Measurements from ENCODE around the gene CTNS. TPM values are rescaled to one million over a fixed set of nuclear protein-coding genes. Genes with fewer than 3 reads are reported as not detected.

The CTNS gene
- total and polyA plus RNA-seq, 5 donors from 2014 or later: 10.0 to 11.5 (median 10.3) TPM

DNA sequence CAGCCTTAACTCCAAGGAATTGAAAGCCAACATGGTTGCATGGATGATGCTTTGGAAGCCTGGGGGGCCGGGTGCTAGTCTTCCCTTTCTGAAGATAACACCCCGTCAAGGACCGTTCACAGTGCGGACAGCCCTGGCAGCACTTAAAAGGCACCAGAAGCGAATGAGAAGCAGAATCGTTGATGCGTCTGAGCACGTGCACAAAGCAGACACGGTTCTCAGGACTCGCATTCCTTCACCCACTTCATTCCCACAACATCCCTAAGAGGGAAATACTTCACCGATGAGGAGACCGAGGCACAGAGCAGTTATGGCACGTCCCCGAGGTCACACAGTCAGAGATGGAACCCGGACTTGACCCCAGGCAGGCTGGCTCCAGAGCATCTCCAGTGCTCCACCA is 41.6 kb upstream of the CTNS start:
- Mint-ChIP-seq H3K9me3 (no peaks in the 10 kb centered on the region), H3K4me1 (no peaks in the 10 kb centered on the region), H3K27me3 (no peaks in the 10 kb centered on the region), H3K27ac (peak overlapping the region in 1 of 3 donors; percentile 74), H3K4me3 (no peak overlapping the region), H3K36me3 (peaks cover 6% of the 10 kb centered on the region)
- H3K27me3 ChIP-seq (ENCODE audit: control insufficient read depth, insufficient read depth, low read length): no peaks in the 10 kb centered on the region
- H3K4me3 ChIP-seq (ENCODE audit: low read depth, low read length): no peak overlapping the region
- H3K36me3 ChIP-seq (ENCODE audit: control insufficient read depth, insufficient read depth, low read length): peaks cover under 1% of the 10 kb centered on the region
- ATAC-seq (ENCODE audit: low read depth in 2 of 2) (no peak), DNase-seq (no peak)
- H3K4me1 ChIP-seq (ENCODE audit: control insufficient read depth, insufficient read depth, low read length, poor library complexity, severe bottlenecking): no peaks in the 10 kb centered on the region
- H3K27ac ChIP-seq (ENCODE audit: insufficient read depth, low read length, poor library complexity, severe bottlenecking): no peak overlapping the region
- H3K9me3 ChIP-seq (ENCODE audit: control insufficient read depth in 2 of 2, low read length in 2 of 2): no peaks in the 10 kb centered on the region

DNA sequence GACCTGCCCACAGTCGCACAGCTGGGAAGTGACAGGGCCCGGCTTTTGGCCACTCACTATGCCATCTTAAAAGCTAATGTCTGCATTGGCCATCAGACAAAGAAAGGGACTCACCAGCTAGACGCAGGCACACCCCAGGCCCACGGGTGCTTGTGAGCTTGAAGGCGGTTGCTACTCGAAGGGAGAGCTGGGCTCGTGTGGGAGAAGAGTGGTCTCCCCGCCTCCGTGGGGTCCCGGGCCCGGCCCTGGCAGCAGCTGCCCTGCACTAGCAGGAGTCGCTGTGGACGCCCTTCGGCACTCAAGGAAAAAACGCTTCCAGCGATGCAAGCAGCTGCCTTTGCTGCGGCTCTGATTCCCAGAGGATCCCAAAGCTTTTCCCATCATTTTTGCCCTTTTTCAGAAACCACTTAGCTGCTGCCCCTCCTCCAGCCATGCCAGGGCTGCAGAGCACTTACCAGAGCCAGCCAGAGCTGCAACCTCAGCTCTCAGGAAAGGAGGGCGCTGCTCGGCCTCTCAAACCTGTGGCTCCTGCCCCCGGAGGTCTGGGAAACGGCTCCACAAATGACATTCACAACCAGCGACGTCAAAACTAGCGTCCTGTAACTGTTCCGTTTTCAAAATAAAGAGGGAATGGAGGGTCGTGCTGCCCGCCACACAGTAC is 39.6 kb upstream of the CTNS start:
- Histone ChIP-seq H3K36me3 (ENCODE audit: control insufficient read depth, insufficient read depth, low read length) (no peaks in the 10 kb centered on the region), H3K27ac (ENCODE audit: insufficient read depth, low read length, poor library complexity, severe bottlenecking) (no peak overlapping the region), H3K4me1 (ENCODE audit: control insufficient read depth, insufficient read depth, low read length, poor library complexity, severe bottlenecking) (no peaks in the 10 kb centered on the region), H3K4me3 (ENCODE audit: low read depth, low read length) (no peak overlapping the region), H3K27me3 (ENCODE audit: control insufficient read depth, insufficient read depth, low read length) (no peaks in the 10 kb centered on the region), H3K9me3 (ENCODE audit: control insufficient read depth in 2 of 2, low read length in 2 of 2) (no peaks in the 10 kb centered on the region)
- Mint-ChIP-seq H3K27me3 (no peaks in the 10 kb centered on the region), H3K9me3 (no peaks in the 10 kb centered on the region), H3K4me1 (no peaks in the 10 kb centered on the region), H3K27ac (no peak overlapping the region), H3K4me3 (no peak overlapping the region), H3K36me3 (no peaks in the 10 kb centered on the region)
- no peak for DNase-seq
- no peak for ATAC-seq (ENCODE audit: low read depth in 2 of 2)

GRCh38 chr17:3598078-3598477 is 38.5 kb upstream of the CTNS start:
- Mint-ChIP-seq H3K27ac (no peak overlapping the region), H3K4me1 (no peaks in the 10 kb centered on the region), H3K4me3 (no peak overlapping the region), H3K36me3 (no peaks in the 10 kb centered on the region), H3K27me3 (no peaks in the 10 kb centered on the region), H3K9me3 (no peaks in the 10 kb centered on the region)
- no peaks in the 10 kb centered on the region for H3K9me3 ChIP-seq (ENCODE audit: control insufficient read depth in 2 of 2, low read length in 2 of 2)
- H3K4me1 ChIP-seq (ENCODE audit: control insufficient read depth, insufficient read depth, low read length, poor library complexity, severe bottlenecking): no peaks in the 10 kb centered on the region
- no peak for DNase-seq
- no peaks in the 10 kb centered on the region for H3K27me3 ChIP-seq (ENCODE audit: control insufficient read depth, insufficient read depth, low read length)
- H3K4me3 ChIP-seq (ENCODE audit: low read depth, low read length): no peak overlapping the region
- no peak for ATAC-seq (ENCODE audit: low read depth in 2 of 2)
- H3K36me3 ChIP-seq (ENCODE audit: control insufficient read depth, insufficient read depth, low read length): no peaks in the 10 kb centered on the region
- no peak overlapping the region for H3K27ac ChIP-seq (ENCODE audit: insufficient read depth, low read length, poor library complexity, severe bottlenecking)

- Histone ChIP-seq H3K27me3 (ENCODE audit: control insufficient read depth, insufficient read depth, low read length) (no peaks in the 10 kb centered on the region), H3K4me1 (ENCODE audit: control insufficient read depth, insufficient read depth, low read length, poor library complexity, severe bottlenecking) (no peaks in the 10 kb centered on the region), H3K9me3 (ENCODE audit: control insufficient read depth in 2 of 2, low read length in 2 of 2) (no peaks in the 10 kb centered on the region), H3K27ac (ENCODE audit: insufficient read depth, low read length, poor library complexity, severe bottlenecking) (no peak overlapping the region), H3K36me3 (ENCODE audit: control insufficient read depth, insufficient read depth, low read length) (no peaks in the 10 kb centered on the region), H3K4me3 (ENCODE audit: low read depth, low read length) (no peak overlapping the region)
- Mint-ChIP-seq H3K27ac (no peak overlapping the region), H3K4me1 (no peaks in the 10 kb centered on the region), H3K9me3 (no peaks in the 10 kb centered on the region), H3K4me3 (no peak overlapping the region), H3K27me3 (no peaks in the 10 kb centered on the region), H3K36me3 (no peaks in the 10 kb centered on the region)
- no peak for DNase-seq
- ATAC-seq (ENCODE audit: low read depth in 2 of 2): no peak
Measured at GRCh38 chr17:3600529-3601205, 35.9 kb upstream of the CTNS start.

DNA sequence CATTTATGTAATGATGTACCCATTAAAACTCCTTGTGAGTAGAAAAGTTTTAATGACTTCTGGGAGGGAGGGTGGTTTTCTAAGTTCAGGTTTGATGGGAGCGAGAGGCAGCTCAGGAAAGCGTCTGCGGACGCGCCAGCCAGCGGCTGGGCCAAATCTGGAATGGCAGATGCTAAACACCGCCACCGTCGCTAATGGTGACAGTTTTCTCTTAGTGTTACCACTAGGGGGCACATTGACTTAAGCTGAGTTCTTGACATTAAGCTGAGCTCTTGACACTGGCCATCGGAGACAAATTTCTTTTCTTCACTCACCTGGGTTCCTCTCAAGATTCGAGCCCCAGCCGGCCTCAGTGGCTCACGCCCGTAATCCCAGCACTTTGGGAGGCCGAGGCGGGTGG is 34.1 kb upstream of the CTNS start:
- H3K27ac Mint-ChIP-seq: no peak overlapping the region
- ATAC-seq (ENCODE audit: low read depth in 2 of 2) (no peak), DNase-seq (peak in 2 of 3 donors; percentile 6 to 58)

GRCh38 chr17:3603119-3603869 is 33.3 kb upstream of the CTNS start:
- Histone ChIP-seq H3K4me1 (ENCODE audit: control insufficient read depth, insufficient read depth, low read length, poor library complexity, severe bottlenecking) (no peaks in the 10 kb centered on the region), H3K9me3 (ENCODE audit: control insufficient read depth in 2 of 2, low read length in 2 of 2) (no peaks in the 10 kb centered on the region), H3K27ac (ENCODE audit: insufficient read depth, low read length, poor library complexity, severe bottlenecking) (no peak overlapping the region), H3K4me3 (ENCODE audit: low read depth, low read length) (no peak overlapping the region), H3K36me3 (ENCODE audit: control insufficient read depth, insufficient read depth, low read length) (peaks cover 5% of the 10 kb centered on the region), H3K27me3 (ENCODE audit: control insufficient read depth, insufficient read depth, low read length) (no peaks in the 10 kb centered on the region)
- Mint-ChIP-seq H3K9me3 (no peaks in the 10 kb centered on the region), H3K27me3 (no peaks in the 10 kb centered on the region), H3K36me3 (peaks cover 2% of the 10 kb centered on the region), H3K4me3 (no peak overlapping the region), H3K27ac (no peak overlapping the region), H3K4me1 (no peaks in the 10 kb centered on the region)
- peak in 1 of 3 donors; percentile 19 for DNase-seq
- peak in 1 of 2 donors; percentile 39 for ATAC-seq (ENCODE audit: low read depth in 2 of 2)

More for the DNA sequence above, 34.1 kb upstream of the CTNS start:
- H3K9me3 ChIP-seq (ENCODE audit: control insufficient read depth in 2 of 2, low read length in 2 of 2): no peaks in the 10 kb centered on the region
- no peaks in the 10 kb centered on the region for H3K4me1 ChIP-seq (ENCODE audit: control insufficient read depth, insufficient read depth, low read length, poor library complexity, severe bottlenecking)
- H3K27me3 ChIP-seq (ENCODE audit: control insufficient read depth, insufficient read depth, low read length): no peaks in the 10 kb centered on the region
- Mint-ChIP-seq H3K27me3 (no peaks in the 10 kb centered on the region), H3K36me3 (no peaks in the 10 kb centered on the region), H3K9me3 (no peaks in the 10 kb centered on the region), H3K4me1 (no peaks in the 10 kb centered on the region), H3K4me3 (no peak overlapping the region)
- H3K36me3 ChIP-seq (ENCODE audit: control insufficient read depth, insufficient read depth, low read length): peaks cover 5% of the 10 kb centered on the region
- H3K4me3 ChIP-seq (ENCODE audit: low read depth, low read length): no peak overlapping the region
- H3K27ac ChIP-seq (ENCODE audit: insufficient read depth, low read length, poor library complexity, severe bottlenecking): no peak overlapping the region

DNA sequence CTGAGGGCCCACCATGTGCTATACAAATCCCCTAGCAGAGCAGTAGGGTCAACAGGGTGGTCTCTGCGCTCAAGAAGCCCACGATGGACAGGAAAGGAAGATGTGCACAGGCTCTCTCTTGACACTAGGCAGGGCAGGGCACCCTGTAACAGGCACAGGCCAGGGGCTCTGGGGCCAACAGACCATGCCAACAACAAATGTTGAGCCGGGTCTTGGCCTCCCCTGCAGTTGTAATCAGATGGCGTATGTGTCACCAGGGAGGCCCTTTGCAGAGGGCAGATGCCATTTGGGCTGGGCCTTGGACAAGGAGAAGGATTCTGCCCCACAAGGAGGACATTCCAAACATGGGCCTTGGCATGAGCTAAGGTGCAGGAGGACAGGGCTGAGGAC is 32.7 kb upstream of the CTNS start:
- no peak overlapping the region for H3K4me3 Mint-ChIP-seq
- Histone ChIP-seq H3K36me3 (ENCODE audit: control insufficient read depth, insufficient read depth, low read length) (peaks cover 5% of the 10 kb centered on the region), H3K27me3 (ENCODE audit: control insufficient read depth, insufficient read depth, low read length) (no peaks in the 10 kb centered on the region), H3K4me3 (ENCODE audit: low read depth, low read length) (no peak overlapping the region), H3K4me1 (ENCODE audit: control insufficient read depth, insufficient read depth, low read length, poor library complexity, severe bottlenecking) (no peaks in the 10 kb centered on the region), H3K9me3 (ENCODE audit: control insufficient read depth in 2 of 2, low read length in 2 of 2) (no peaks in the 10 kb centered on the region), H3K27ac (ENCODE audit: insufficient read depth, low read length, poor library complexity, severe bottlenecking) (no peak overlapping the region)
- ATAC-seq (ENCODE audit: low read depth in 2 of 2) (no peak), DNase-seq (no peak)
- H3K36me3 Mint-ChIP-seq: peaks cover 5% of the 10 kb centered on the region
- H3K9me3 Mint-ChIP-seq: no peaks in the 10 kb centered on the region
- no peaks in the 10 kb centered on the region for H3K27me3 Mint-ChIP-seq
- no peaks in the 10 kb centered on the region for H3K4me1 Mint-ChIP-seq
- no peak overlapping the region for H3K27ac Mint-ChIP-seq
